DOHH2 (cell line): ENCODE results near the gene PARL.

Source experiments
- H3F3A ChIP-seq: fragments of 200-600 bp; sonication (generic), shearing (Covaris generic); 2 replicates; pipeline ENCODE4 v1.6.0; 2016; ENCODE audit warnings: antibody characterized with exemption, mild to moderate bottlenecking; ENCODE audit not compliant: control insufficient read depth, insufficient read depth
- H3K27ac ChIP-seq: fragments of 200-600 bp; sonication (generic); 2 replicates; pipeline ENCODE4 v1.5.1; 2014; ENCODE audit warnings: low read depth, mild to moderate bottlenecking, low read length, moderate library complexity
- H3K27me3 ChIP-seq: fragments of 200-600 bp; sonication (generic); 2 replicates; pipeline ENCODE4 v1.6.1; 2014; ENCODE audit warnings: mild to moderate bottlenecking, low read length, mixed read lengths; ENCODE audit not compliant: control insufficient read depth
- H3K36me3 ChIP-seq: fragments of 200-600 bp; sonication (generic); 2 replicates; pipeline ENCODE4 v1.6.1; 2014; ENCODE audit warnings: mild to moderate bottlenecking, low read length, moderate library complexity, mixed read lengths; ENCODE audit not compliant: control insufficient read depth
- H3K4me1 ChIP-seq: fragments of 200-600 bp; sonication (generic); 2 replicates; pipeline ENCODE4 v1.6.1; 2014; ENCODE audit warnings: mild to moderate bottlenecking, low read length, mixed read lengths; ENCODE audit not compliant: control insufficient read depth
- H3K4me2 ChIP-seq: fragments of 200-600 bp; sonication (generic); 2 replicates; pipeline ENCODE4 v1.6.0; 2014; ENCODE audit warnings: mild to moderate bottlenecking, low read length, moderate library complexity
- H3K4me3 ChIP-seq: fragments of 200-600 bp; sonication (generic); 2 replicates; pipeline ENCODE4 v1.5.1; 2014; ENCODE audit warnings: mild to moderate bottlenecking, low read length, mixed read lengths
- H3K79me2 ChIP-seq: fragments of 200-600 bp; sonication (generic); 2 replicates; pipeline ENCODE4 v1.6.1; 2014; ENCODE audit warnings: mild to moderate bottlenecking, low read length, mixed read lengths; ENCODE audit not compliant: control insufficient read depth
- H3K9me2 ChIP-seq: fragments of 200-600 bp; sonication (generic); replicated peaks from 2 replicates; pipeline ENCODE4 v1.6.1; 2014; ENCODE audit warnings: mild to moderate bottlenecking, low read length, mixed read lengths; ENCODE audit not compliant: control insufficient read depth
- H3K9me3 ChIP-seq: fragments of 200-600 bp; sonication (generic); 2 replicates; pipeline ENCODE4 v1.6.1; 2014; ENCODE audit warnings: antibody characterized with exemption, low read length, mixed read lengths; ENCODE audit not compliant: control insufficient read depth, insufficient read depth
- H4K20me1 ChIP-seq: fragments of 200-600 bp; sonication (generic); 2 replicates; pipeline ENCODE4 v1.6.0; 2014; ENCODE audit warnings: low read depth, mild to moderate bottlenecking, antibody characterized with exemption, low read length, moderate library complexity; ENCODE audit not compliant: control insufficient read depth, insufficient read depth
- EZH2phosphoT487 ChIP-seq: fragments of 200-600 bp; sonication (generic); IDR thresholded peaks from 2 replicates; pipeline ENCODE4 v1.6.1; 2017; ENCODE audit warnings: borderline replicate concordance, mild to moderate bottlenecking, antibody characterized with exemption, low read length, moderate library complexity, mixed read lengths
- TF ChIP-seq, protein P1 (sequence below): fragments of 200-600 bp; sonication (generic); IDR thresholded peaks from one replicate; pipeline ENCODE4 v1.5.1; 2014; ENCODE audit warnings: antibody characterized with exemption, mild to moderate bottlenecking, low read depth, low read length; ENCODE audit not compliant: poor library complexity, severe bottlenecking

Gene PARL

DNA sequence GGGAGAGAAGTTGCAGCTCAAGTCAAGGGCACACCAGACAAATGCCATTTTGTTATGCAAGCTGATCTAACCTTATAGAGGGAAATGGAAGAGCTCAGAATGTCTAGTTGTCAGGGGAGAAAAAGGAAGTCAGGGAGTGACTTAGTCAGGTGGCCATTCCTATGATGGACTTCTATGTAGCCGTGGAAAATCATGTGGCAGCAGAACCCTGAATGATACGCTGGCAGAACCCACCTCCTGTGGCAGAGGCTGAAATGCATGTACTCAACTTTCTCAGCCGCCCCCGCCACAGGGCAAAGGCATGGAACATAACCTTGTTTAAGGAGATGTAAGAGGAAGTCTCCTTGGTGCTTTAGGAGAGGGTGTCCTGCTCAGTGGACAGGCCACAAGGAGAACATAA, 37.7 kb upstream of the PARL start:
- no peak overlapping the region for H3K4me3 ChIP-seq
- H3K9me2 ChIP-seq, result no peaks in the 10 kb centered on the region
- H4K20me1 ChIP-seq, result no peaks in the 10 kb centered on the region
- no peak for TF ChIP-seq EZH2phosphoT487
- no peaks in the 10 kb centered on the region for H3K27me3 ChIP-seq
- H3K36me3 ChIP-seq, result no peaks in the 10 kb centered on the region
- H3K4me2 ChIP-seq, result no peak overlapping the region
- H3K4me1 ChIP-seq, result no peaks in the 10 kb centered on the region
- H3K27ac ChIP-seq, result no peak overlapping the region
- H3F3A ChIP-seq, result no peaks in the 10 kb centered on the region
- H3K79me2 ChIP-seq, result no peaks in the 10 kb centered on the region
- no peaks in the 10 kb centered on the region for H3K9me3 ChIP-seq

DNA sequence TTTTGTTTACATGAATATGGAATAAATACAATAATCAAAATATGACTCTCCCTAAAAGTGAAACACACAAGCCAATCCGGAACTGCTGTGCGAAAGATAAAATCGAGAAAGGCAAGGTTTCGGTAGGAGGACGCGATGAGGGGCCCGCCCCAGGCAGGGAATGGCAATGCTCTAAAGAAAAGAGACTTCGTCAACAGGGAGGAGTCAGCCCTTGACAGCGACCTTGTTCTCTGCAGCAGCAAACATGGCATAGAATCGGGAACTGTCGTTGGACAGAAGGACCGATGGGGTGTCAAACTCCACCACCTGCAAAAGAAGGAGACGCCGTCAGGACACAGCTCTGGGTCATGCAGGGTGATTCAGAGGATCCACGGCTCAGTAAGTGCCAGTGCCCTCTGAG, 36.4 kb upstream of the PARL start:
- H3K9me2 ChIP-seq, result no peaks in the 10 kb centered on the region
- H3K4me3 ChIP-seq, result no peak overlapping the region
- H3K27ac ChIP-seq, result no peak overlapping the region
- no peaks in the 10 kb centered on the region for H3K9me3 ChIP-seq
- H3K4me1 ChIP-seq, result no peaks in the 10 kb centered on the region
- H4K20me1 ChIP-seq, result no peaks in the 10 kb centered on the region
- H3K79me2 ChIP-seq, result no peaks in the 10 kb centered on the region
- no peaks in the 10 kb centered on the region for H3K27me3 ChIP-seq
- no peaks in the 10 kb centered on the region for H3K36me3 ChIP-seq
- TF ChIP-seq, protein P1, sequence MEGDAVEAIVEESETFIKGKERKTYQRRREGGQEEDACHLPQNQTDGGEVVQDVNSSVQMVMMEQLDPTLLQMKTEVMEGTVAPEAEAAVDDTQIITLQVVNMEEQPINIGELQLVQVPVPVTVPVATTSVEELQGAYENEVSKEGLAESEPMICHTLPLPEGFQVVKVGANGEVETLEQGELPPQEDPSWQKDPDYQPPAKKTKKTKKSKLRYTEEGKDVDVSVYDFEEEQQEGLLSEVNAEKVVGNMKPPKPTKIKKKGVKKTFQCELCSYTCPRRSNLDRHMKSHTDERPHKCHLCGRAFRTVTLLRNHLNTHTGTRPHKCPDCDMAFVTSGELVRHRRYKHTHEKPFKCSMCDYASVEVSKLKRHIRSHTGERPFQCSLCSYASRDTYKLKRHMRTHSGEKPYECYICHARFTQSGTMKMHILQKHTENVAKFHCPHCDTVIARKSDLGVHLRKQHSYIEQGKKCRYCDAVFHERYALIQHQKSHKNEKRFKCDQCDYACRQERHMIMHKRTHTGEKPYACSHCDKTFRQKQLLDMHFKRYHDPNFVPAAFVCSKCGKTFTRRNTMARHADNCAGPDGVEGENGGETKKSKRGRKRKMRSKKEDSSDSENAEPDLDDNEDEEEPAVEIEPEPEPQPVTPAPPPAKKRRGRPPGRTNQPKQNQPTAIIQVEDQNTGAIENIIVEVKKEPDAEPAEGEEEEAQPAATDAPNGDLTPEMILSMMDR, result no peak
- no peak for TF ChIP-seq EZH2phosphoT487
- no peaks in the 10 kb centered on the region for H3F3A ChIP-seq
- H3K4me2 ChIP-seq, result no peak overlapping the region

DNA sequence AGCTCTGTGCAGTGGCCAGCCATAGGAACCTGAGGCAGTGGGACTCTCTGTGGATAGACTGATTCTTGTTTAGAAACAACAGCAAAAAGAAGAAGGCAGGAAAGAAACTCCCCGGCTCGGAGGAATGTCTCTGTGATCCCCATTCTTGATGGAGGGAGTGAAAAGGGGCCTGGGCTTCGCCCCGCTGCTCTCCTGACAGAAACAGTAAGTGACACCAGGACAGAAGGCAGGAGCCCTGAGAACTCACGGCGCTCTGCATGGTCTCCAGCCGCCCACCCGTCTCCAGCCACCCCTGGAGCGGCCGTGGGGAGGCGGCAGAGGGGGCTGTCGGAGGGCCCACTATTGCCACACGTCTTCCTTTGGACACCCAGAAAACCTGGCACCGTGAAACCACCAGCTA, 35.7 kb upstream of the PARL start:
- Histone ChIP-seq H3K4me2 (no peak overlapping the region), H3K27ac (no peak overlapping the region), H3F3A (no peaks in the 10 kb centered on the region)

DNA sequence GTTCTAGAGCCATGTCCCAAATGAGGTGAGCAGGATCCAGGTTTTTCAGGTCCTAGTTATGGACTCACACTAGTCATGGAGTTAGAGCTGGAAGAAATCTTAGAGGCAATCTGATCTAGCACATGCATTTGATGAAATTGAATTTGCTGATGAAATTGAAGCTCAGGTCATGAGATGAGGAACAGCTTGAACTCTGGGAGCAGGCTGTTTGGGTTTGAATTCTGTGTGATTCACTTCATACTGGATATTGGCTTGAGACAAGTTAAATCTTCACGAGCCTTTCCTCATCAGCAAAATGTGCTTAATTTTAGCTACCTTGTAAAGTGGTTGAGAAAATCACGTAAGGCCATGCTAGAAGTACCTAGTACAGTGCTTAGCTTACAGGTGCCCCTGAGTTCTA, 33.5 kb upstream of the PARL start:
- H3K9me3 ChIP-seq, result no peaks in the 10 kb centered on the region
- H3F3A ChIP-seq, result no peaks in the 10 kb centered on the region

More for the DNA sequence above, 35.7 kb upstream of the PARL start:
- TF ChIP-seq, protein P1, result no peak
- TF ChIP-seq EZH2phosphoT487, result no peak
- Histone ChIP-seq H3K79me2 (no peaks in the 10 kb centered on the region), H3K9me3 (no peaks in the 10 kb centered on the region), H3K9me2 (no peaks in the 10 kb centered on the region), H3K27me3 (no peaks in the 10 kb centered on the region), H3K4me3 (no peak overlapping the region), H4K20me1 (no peaks in the 10 kb centered on the region), H3K36me3 (no peaks in the 10 kb centered on the region), H3K4me1 (no peaks in the 10 kb centered on the region)

More for the DNA sequence above, 33.5 kb upstream of the PARL start:
- Histone ChIP-seq H3K27me3 (no peaks in the 10 kb centered on the region), H3K4me1 (no peaks in the 10 kb centered on the region), H4K20me1 (no peaks in the 10 kb centered on the region), H3K79me2 (no peaks in the 10 kb centered on the region), H3K4me3 (no peak overlapping the region), H3K4me2 (no peak overlapping the region), H3K9me2 (no peaks in the 10 kb centered on the region), H3K27ac (no peak overlapping the region), H3K36me3 (no peaks in the 10 kb centered on the region)
- no peak for TF ChIP-seq EZH2phosphoT487
- TF ChIP-seq, protein P1, result no peak
